Measurements from ENCODE around the gene NUP160. TPM values are rescaled to one million over a fixed set of nuclear protein-coding genes. Genes with fewer than 3 reads are reported as not detected.
A peak's percentile ranks its signal among the peaks of the same experiment; 100 is the strongest.
"Not testable (repeated sequence)": the region's sequence is repeated elsewhere in the genome, so short reads cannot be mapped to it uniquely, and the experiment has no call there.

The NUP160 gene, protein sequence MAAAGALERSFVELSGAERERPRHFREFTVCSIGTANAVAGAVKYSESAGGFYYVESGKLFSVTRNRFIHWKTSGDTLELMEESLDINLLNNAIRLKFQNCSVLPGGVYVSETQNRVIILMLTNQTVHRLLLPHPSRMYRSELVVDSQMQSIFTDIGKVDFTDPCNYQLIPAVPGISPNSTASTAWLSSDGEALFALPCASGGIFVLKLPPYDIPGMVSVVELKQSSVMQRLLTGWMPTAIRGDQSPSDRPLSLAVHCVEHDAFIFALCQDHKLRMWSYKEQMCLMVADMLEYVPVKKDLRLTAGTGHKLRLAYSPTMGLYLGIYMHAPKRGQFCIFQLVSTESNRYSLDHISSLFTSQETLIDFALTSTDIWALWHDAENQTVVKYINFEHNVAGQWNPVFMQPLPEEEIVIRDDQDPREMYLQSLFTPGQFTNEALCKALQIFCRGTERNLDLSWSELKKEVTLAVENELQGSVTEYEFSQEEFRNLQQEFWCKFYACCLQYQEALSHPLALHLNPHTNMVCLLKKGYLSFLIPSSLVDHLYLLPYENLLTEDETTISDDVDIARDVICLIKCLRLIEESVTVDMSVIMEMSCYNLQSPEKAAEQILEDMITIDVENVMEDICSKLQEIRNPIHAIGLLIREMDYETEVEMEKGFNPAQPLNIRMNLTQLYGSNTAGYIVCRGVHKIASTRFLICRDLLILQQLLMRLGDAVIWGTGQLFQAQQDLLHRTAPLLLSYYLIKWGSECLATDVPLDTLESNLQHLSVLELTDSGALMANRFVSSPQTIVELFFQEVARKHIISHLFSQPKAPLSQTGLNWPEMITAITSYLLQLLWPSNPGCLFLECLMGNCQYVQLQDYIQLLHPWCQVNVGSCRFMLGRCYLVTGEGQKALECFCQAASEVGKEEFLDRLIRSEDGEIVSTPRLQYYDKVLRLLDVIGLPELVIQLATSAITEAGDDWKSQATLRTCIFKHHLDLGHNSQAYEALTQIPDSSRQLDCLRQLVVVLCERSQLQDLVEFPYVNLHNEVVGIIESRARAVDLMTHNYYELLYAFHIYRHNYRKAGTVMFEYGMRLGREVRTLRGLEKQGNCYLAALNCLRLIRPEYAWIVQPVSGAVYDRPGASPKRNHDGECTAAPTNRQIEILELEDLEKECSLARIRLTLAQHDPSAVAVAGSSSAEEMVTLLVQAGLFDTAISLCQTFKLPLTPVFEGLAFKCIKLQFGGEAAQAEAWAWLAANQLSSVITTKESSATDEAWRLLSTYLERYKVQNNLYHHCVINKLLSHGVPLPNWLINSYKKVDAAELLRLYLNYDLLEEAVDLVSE (N-terminal part only)
- total RNA-seq (10 to 100 TPM; 47.1 to 65.6 (median 52.5) TPM), total RNA-seq (69.4 to 228 (median 91.0) reads per million in 29 experiments)
- 57.2 TPM for total RNA-seq (2013)

DNA sequence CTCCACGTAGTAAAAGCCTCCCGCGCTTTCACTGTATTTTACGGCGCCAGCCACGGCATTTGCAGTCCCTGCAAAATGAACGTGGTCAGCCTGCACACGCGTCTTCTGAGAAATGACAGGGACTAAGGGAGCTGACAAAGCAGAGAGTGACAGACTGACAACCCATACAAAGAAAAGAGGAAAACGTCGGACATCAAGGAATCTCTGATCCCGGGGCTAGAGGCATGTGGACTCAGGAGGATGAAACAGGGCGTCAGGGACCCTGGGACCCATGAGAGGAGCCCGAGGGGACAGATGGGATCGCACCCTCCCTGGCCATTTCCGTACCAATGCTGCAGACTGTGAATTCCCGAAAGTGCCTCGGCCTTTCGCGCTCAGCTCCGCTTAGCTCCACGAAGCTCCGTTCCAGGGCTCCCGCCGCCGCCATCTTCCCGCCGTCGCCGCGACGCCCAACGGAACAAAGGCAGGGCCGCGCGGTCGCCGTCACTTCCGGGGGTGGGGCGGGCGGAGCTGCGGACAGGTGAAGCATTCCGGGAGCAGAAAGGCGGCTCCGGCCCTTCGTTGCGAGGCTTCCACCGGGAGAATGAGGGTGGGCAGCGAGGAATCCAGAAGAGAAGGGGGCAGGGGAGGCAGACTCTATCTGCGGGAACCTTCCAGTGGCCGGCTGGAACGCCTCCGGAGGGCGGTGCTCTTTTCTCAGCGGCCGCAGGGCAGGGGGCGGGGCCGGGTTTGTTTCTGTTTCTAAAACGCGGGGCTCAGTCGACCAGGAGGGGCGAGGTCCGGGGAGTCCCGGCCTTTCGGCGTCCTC, at the start of gene NUP160:
TSS of gene NUP160 (minus strand) at position 459 of the 808 bp plus-strand sequence. CDS start at position 427, 32 bp downstream.
- CTCF ChIA-PET = interaction anchor here in 1 of 2 donors (0.7 to 1.1 kb wide), 4 partner anchors 14 to 261 kb away, joined by 3 to 4 read pairs (median 4); no protein-coding TSS in a partner anchor
- ATAC-seq (replicated peaks in 1 of 4) (peak; percentile 91 to 94 (median 92)), DNase-seq (peak; percentile 66 to 91 (median 84))
- Histone ChIP-seq H3K36me3 (ENCODE audit: control insufficient read depth in 2 of 2, extremely low read depth in 1 of 2, insufficient read depth in 1 of 2, low read length in 1 of 2) (peaks cover 0 to 9% of the 10 kb centered on the region in 2 donors), H3K27me3 (replicated peaks in 1 of 2; ENCODE audit: control insufficient read depth in 2 of 2, extremely low read depth in 1 of 2, insufficient read depth in 2 of 2, low read length in 1 of 2) (no peaks in the 10 kb centered on the region), H3K4me1 (ENCODE audit: control insufficient read depth in 1 of 2, extremely low read depth in 1 of 2, insufficient read depth in 2 of 2, low read length in 2 of 2) (peaks cover 29 to 45% of the 10 kb centered on the region in 2 experiments), H3K27ac (ENCODE audit: low read length) (peak within 1 kb of the TSS; percentile 89), H3K9me3 (no peaks in the 10 kb centered on the region), H3K4me3 (ENCODE audit: control insufficient read depth in 1 of 2, extremely low read depth in 1 of 2, low read length in 1 of 2) (peak within 1 kb of the TSS; percentile 92 to 100)
- Mint-ChIP-seq H3K9me3 (no peaks in the 10 kb centered on the region), H3K36me3 (peaks cover 12% of the 10 kb centered on the region), H3K4me3 (peak within 1 kb of the TSS; percentile 97 to 98 (median 97)), H3K27ac (peak within 1 kb of the TSS; percentile 96 to 99), H3K27me3 (no peaks in the 10 kb centered on the region), H3K4me1 (peaks cover 53 to 62% (median 58%) of the 10 kb centered on the region in 3 donors)
- POLR2A ChIA-PET = interaction anchor here in 1 of 2 donors (0.6 to 1.0 kb wide), 3 partner anchors 10 to 315 kb away, joined by 4 to 8 read pairs (median 6); no protein-coding TSS in a partner anchor
- WGBS (ENCODE audit: insufficient coverage) = under 1% methylated on average over 62 of the region's 66 CpGs

DNA sequence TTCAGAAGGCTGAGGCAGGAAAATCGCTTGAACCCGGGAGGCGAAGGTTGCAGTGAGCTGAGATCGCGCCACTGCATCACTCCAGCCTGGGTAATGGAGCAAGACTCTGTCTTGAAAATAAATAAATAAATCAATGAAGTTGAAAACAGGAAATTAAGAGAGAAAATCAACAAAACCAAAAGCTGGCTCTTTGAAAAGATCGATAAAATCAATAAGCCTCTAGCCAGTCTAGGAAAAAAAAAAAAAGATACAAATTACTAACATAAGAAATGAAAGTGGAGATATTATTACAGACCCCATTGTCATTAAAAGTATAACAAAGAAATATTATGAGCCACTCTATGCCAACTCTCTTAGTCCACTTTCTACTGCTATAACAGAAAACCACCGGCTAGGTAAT, 48.0 kb upstream of the NUP160 start:
- H3K4me1 ChIP-seq (ENCODE audit: control insufficient read depth in 1 of 2, extremely low read depth in 1 of 2, insufficient read depth in 2 of 2, low read length in 2 of 2) = peaks cover 0 to 7% of the 10 kb centered on the region in 2 experiments
- no peak overlapping the region for H3K27ac ChIP-seq (ENCODE audit: low read length)
- DNase-seq (no peak), ATAC-seq (replicated peaks in 1 of 4) (no peak)
- ChIA-PET CTCF (no interaction called here), POLR2A (no interaction called here)
- H3K27me3 ChIP-seq (replicated peaks in 1 of 2; ENCODE audit: control insufficient read depth in 2 of 2, extremely low read depth in 1 of 2, insufficient read depth in 2 of 2, low read length in 1 of 2) = no peaks in the 10 kb centered on the region
- Mint-ChIP-seq H3K4me1 (peaks cover 9 to 14% (median 11%) of the 10 kb centered on the region in 3 donors), H3K27ac (no peak overlapping the region), H3K27me3 (no peaks in the 10 kb centered on the region), H3K4me3 (no peak overlapping the region), H3K36me3 (no peaks in the 10 kb centered on the region), H3K9me3 (no peaks in the 10 kb centered on the region)
- no CpG with 5 or more reads among the region's 7 CpGs for WGBS (ENCODE audit: insufficient coverage)
- no peak overlapping the region for H3K4me3 ChIP-seq (ENCODE audit: control insufficient read depth in 1 of 2, extremely low read depth in 1 of 2, low read length in 1 of 2)
- H3K9me3 ChIP-seq = no peaks in the 10 kb centered on the region
- no peaks in the 10 kb centered on the region for H3K36me3 ChIP-seq (ENCODE audit: control insufficient read depth in 2 of 2, extremely low read depth in 1 of 2, insufficient read depth in 1 of 2, low read length in 1 of 2)

GRCh38 chr11:47895035-47895434, 46.9 kb upstream of the NUP160 start:
- no peaks in the 10 kb centered on the region for H3K36me3 Mint-ChIP-seq
- H3K27me3 Mint-ChIP-seq = no peaks in the 10 kb centered on the region
- peaks cover 13 to 14% (median 13%) of the 10 kb centered on the region in 3 donors for H3K4me1 Mint-ChIP-seq
- H3K4me3 ChIP-seq (ENCODE audit: control insufficient read depth in 1 of 2, extremely low read depth in 1 of 2, low read length in 1 of 2) = no peak overlapping the region
- ATAC-seq (replicated peaks in 1 of 4) = no peak
- no peak overlapping the region for H3K27ac ChIP-seq (ENCODE audit: low read length)
- ChIA-PET CTCF (no interaction called here), POLR2A (no interaction called here)
- no peak overlapping the region for H3K27ac Mint-ChIP-seq
- H3K9me3 ChIP-seq = no peaks in the 10 kb centered on the region
- H3K4me1 ChIP-seq (ENCODE audit: control insufficient read depth in 1 of 2, extremely low read depth in 1 of 2, insufficient read depth in 2 of 2, low read length in 2 of 2) = peaks cover 4 to 6% of the 10 kb centered on the region in 2 experiments
- no peaks in the 10 kb centered on the region for H3K9me3 Mint-ChIP-seq
- WGBS (ENCODE audit: insufficient coverage) = no CpG with 5 or more reads among the region's 2 CpGs
- no peaks in the 10 kb centered on the region for H3K36me3 ChIP-seq (ENCODE audit: control insufficient read depth in 2 of 2, extremely low read depth in 1 of 2, insufficient read depth in 1 of 2, low read length in 1 of 2)
- no peak overlapping the region for H3K4me3 Mint-ChIP-seq
- no peaks in the 10 kb centered on the region for H3K27me3 ChIP-seq (replicated peaks in 1 of 2; ENCODE audit: control insufficient read depth in 2 of 2, extremely low read depth in 1 of 2, insufficient read depth in 2 of 2, low read length in 1 of 2)
- no peak for DNase-seq

DNA sequence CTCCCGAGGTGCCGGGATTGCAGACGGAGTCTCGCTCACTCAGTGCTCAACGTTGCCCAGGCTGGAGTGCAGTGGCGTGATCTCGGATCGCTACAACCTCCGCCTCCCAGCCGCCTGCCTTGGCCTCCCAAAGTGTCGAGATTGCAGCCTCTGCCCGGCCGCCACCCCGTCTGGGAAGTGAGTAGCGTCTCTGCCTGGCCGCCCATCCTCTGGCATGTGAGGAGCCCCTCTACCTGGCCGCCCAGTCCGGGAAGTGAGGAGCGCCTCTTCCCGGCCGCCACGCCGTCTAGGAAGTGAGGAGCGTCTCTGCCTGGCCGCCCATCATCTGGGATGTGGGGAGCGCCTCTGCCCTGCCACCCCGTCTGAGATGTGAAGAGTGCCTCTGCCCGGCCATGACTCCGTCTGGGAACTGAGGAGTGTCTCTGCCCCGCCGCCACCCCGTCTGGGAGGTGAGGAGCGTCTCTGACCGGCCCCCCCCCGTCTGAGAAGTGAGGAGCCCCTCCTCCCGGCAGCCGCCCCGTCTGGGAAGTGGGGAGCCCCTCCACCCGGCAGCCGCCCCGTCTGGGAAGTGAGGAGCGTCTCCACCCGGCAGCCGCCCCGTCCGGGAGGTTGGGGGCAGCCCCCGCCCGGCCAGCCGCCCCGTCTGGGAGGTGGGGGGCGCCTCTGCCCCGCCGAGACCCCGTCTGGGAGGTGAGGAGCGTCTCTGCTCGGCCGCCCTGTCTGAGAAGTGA, 44.6 kb upstream of the NUP160 start:
- H3K27me3 ChIP-seq (replicated peaks in 1 of 2; ENCODE audit: control insufficient read depth in 2 of 2, extremely low read depth in 1 of 2, insufficient read depth in 2 of 2, low read length in 1 of 2); POLR2A ChIA-PET; H3K4me3 ChIP-seq (ENCODE audit: control insufficient read depth in 1 of 2, extremely low read depth in 1 of 2, low read length in 1 of 2); H3K36me3 ChIP-seq (ENCODE audit: control insufficient read depth in 2 of 2, extremely low read depth in 1 of 2, insufficient read depth in 1 of 2, low read length in 1 of 2); DNase-seq; H3K36me3 Mint-ChIP-seq; H3K9me3 Mint-ChIP-seq; H3K27me3 Mint-ChIP-seq; H3K27ac Mint-ChIP-seq; ATAC-seq (replicated peaks in 1 of 4); H3K4me3 Mint-ChIP-seq; H3K27ac ChIP-seq (ENCODE audit: low read length); CTCF ChIA-PET; H3K9me3 ChIP-seq: not testable (repeated sequence)
- 99% methylated on average over 20 of the region's 57 CpGs for WGBS (ENCODE audit: insufficient coverage)
- H3K4me1 ChIP-seq (ENCODE audit: control insufficient read depth in 1 of 2, extremely low read depth in 1 of 2, insufficient read depth in 2 of 2, low read length in 2 of 2) = peaks cover 8 to 23% of the 10 kb centered on the region in 2 experiments
- peaks cover 24 to 28% (median 25%) of the 10 kb centered on the region in 3 donors for H3K4me1 Mint-ChIP-seq

GRCh38 chr11:47891886-47892285, 43.7 kb upstream of the NUP160 start:
- ATAC-seq (replicated peaks in 1 of 4) (no peak), DNase-seq (no peak)
- no peaks in the 10 kb centered on the region for H3K27me3 ChIP-seq (replicated peaks in 1 of 2; ENCODE audit: control insufficient read depth in 2 of 2, extremely low read depth in 1 of 2, insufficient read depth in 2 of 2, low read length in 1 of 2)
- H3K27ac ChIP-seq (ENCODE audit: low read length) = no peak overlapping the region
- H3K9me3 ChIP-seq = no peaks in the 10 kb centered on the region
- H3K9me3 Mint-ChIP-seq = no peaks in the 10 kb centered on the region
- no peak overlapping the region for H3K27ac Mint-ChIP-seq
- H3K27me3 Mint-ChIP-seq = no peaks in the 10 kb centered on the region
- POLR2A ChIA-PET = no interaction called here
- peaks cover 14 to 27% of the 10 kb centered on the region in 2 experiments for H3K4me1 ChIP-seq (ENCODE audit: control insufficient read depth in 1 of 2, extremely low read depth in 1 of 2, insufficient read depth in 2 of 2, low read length in 2 of 2)
- H3K4me3 Mint-ChIP-seq = no peak overlapping the region
- CTCF ChIA-PET = interaction anchor here in 1 of 2 donors (0.7 kb wide), 1 partner anchor 1154 kb away, joined by 3 read pairs; no protein-coding TSS in a partner anchor
- H3K36me3 Mint-ChIP-seq = no peaks in the 10 kb centered on the region
- no peak overlapping the region for H3K4me3 ChIP-seq (ENCODE audit: control insufficient read depth in 1 of 2, extremely low read depth in 1 of 2, low read length in 1 of 2)
- no CpG with 5 or more reads among the region's 3 CpGs for WGBS (ENCODE audit: insufficient coverage)
- H3K36me3 ChIP-seq (ENCODE audit: control insufficient read depth in 2 of 2, extremely low read depth in 1 of 2, insufficient read depth in 1 of 2, low read length in 1 of 2) = no peaks in the 10 kb centered on the region
- H3K4me1 Mint-ChIP-seq = peaks cover 30 to 36% (median 32%) of the 10 kb centered on the region in 3 donors

Measured in T-cell (primary cell).